ENCODE data around the gene ERVFRD-1.

The ERVFRD-1 gene

GRCh38 chr6:11054722-11055121, 56.8 kb downstream of the ERVFRD-1 start:
- DNase-seq (ENCODE audit: low read depth in 2 of 3, low spot score in 2 of 3) = no peak

- no peak for DNase-seq (ENCODE audit: low read depth in 2 of 3, low spot score in 2 of 3)
Measured at GRCh38 chr6:11053307-11053706, 58.2 kb downstream of the ERVFRD-1 start.
